Heart right ventricle (tissue), 16 donors: ENCODE measurements around the gene LAMA5. TPM values are rescaled to one million over a fixed set of nuclear protein-coding genes. Genes with fewer than 3 reads are reported as not detected.
A peak's percentile ranks its signal among the peaks of the same experiment; 100 is the strongest.

Experiments used
- ATAC-seq, 8 donors: fragments of 200-7000 bp; cut with Tn5 transposase; one replicate each; pipeline ENCODE4 v1.9.1; 2020; ENCODE audit warnings: mild to moderate bottlenecking in 8 of 8, moderate library complexity in 8 of 8, moderate number of reproducible peaks in 1 of 8
- DNase-seq, 2 donors: peaks; one replicate each; pipeline ENCODE4 v3.0.0-alpha.2; 2020
- H3K27ac ChIP-seq, 10 donors: fragments of 200-600 bp; sonication (generic) in 2 of 10; one replicate each; pipeline versions ENCODE4 v1.5.0 to v1.8.0; 2020 to 2022; ENCODE audit warnings: mild to moderate bottlenecking in 3 of 10
- H3K27me3 ChIP-seq, 7 donors: fragments of 200-600 bp; one replicate each; pipeline ENCODE4 v1.8.0; 2021 to 2022; ENCODE audit warnings: mild to moderate bottlenecking in 2 of 7
- H3K36me3 ChIP-seq, 9 donors: fragments of 200-600 bp; sonication (generic) in 1 of 9; one replicate each; pipeline versions ENCODE4 v1.5.0 to v1.8.0; 2020 to 2022; ENCODE audit warnings: mild to moderate bottlenecking in 2 of 9
- H3K4me1 ChIP-seq, 9 donors: fragments of 200-600 bp; sonication (generic) in 1 of 9; one replicate each; pipeline versions ENCODE4 v1.5.0 to v1.8.0; 2020 to 2022; ENCODE audit warnings: mild to moderate bottlenecking in 4 of 9
- H3K4me3 ChIP-seq, 10 donors: fragments of 200-600 bp; sonication (generic) in 2 of 10; one replicate each; pipeline versions ENCODE4 v1.5.0 to v1.8.0; 2020 to 2022; ENCODE audit warnings: mild to moderate bottlenecking in 7 of 10, moderate library complexity in 2 of 10
- H3K9me3 ChIP-seq, 11 donors: fragments of 200-600 bp in 10 of 11; sonication (generic) in 2 of 11; one replicate each; pipeline versions ENCODE4 v1.5.0 to v1.8.0; 2013 to 2022; ENCODE audit warnings: mild to moderate bottlenecking in 2 of 11, control low read depth in 1 of 11, moderate library complexity in 1 of 11
- WGBS, 2 donors: extraction: QIAGEN DNeasy Blood & Tissue Kit; methylation state at CpG; one replicate each; pipeline ENCODE4 v1.1.7; 2013; ENCODE audit warnings: inconsistent platforms in 1 of 2; 5-methylcytosine and 5-hydroxymethylcytosine counted together
- intact Hi-C, 10 donors: fragments of 100-400 bp; cut with DNase I; formaldehyde crosslinking; loops; one replicate each; pipeline versions ENCODE4 v1.11.1 to v1.14.2; 2022
- polyA plus RNA-seq, 2 donors: library from polyadenylated mRNA; stranded (reverse); fragments of 200-250 nt; gene quantifications; one replicate each; pipeline ENCODE4 v1.2.3, GENCODE V29; 2013
- total RNA-seq, 10 donors: library from RNA; stranded (reverse); fragmentation: NEBNext Ultra II Directional in 3 of 10; extraction: Animal tissue kit (Norgen Biotek cat#: 25700) in 3 of 10; gene quantifications; one replicate each; pipeline versions ENCODE4 v1.2.1 to v1.2.4, GENCODE V29; 2021 to 2023
- TF ChIP-seq, protein P1 (sequence below), 9 donors: fragments of 200-600 bp; sonication (generic) in 2 of 9; IDR thresholded peaks; one replicate each; pipeline versions ENCODE4 v1.5.0 to v1.8.0; 2021 to 2022; ENCODE audit warnings: antibody characterized with exemption in 9 of 9, mild to moderate bottlenecking in 5 of 9, moderate library complexity in 1 of 9
- donor health status: Arrhythmogenic right ventricular cardiomyopathy.
- donor health status: ischemic (EF 13 %, LVEDD 7.1; RV severe dilation, severe dysfunction).
- donor health status: healthy with polysubstance abuse.
- donor health status: DM: no; HTN: yes; CAD: no.
- donor health status: DM: no; HTN: no; CAD: no.
- donor health status: ischemic (EF 25% LVEDD 6.9; RV normal size, moderate dysfunction).
- donor health status: ischemic (EF 25% LVEDD 5.7; RV mildly dilated, moderate dysfunction).
- donor health status: healthy.
- donor health status: DM: yes; HTN: yes; CAD: no.
- donor health status: Ischemic cardiomyopathy.
- donor health status: ischemic (EF 35%, LVEDD 5.7; RV mildly dilated, moderate dysfunction).
- donor health status: nonischemic (EF 11% LVEDD 7.7; RV severe dilation, severe dysfunction).
- donor health status: DM: yes; HTN: yes; CAD: no.
- donor health status: PGD.
- donor health status: ischemic (EF 29% LVEDD 5.4; RV normal size, mild dysfunction).
- donor health status: nonischemic (EF 23%, LVEDD 6.1; RV moderate dilation, normal function).

The LAMA5 gene
- total and polyA plus RNA-seq, 12 donors: 53.9 to 358 (median 76.5) TPM

DNA sequence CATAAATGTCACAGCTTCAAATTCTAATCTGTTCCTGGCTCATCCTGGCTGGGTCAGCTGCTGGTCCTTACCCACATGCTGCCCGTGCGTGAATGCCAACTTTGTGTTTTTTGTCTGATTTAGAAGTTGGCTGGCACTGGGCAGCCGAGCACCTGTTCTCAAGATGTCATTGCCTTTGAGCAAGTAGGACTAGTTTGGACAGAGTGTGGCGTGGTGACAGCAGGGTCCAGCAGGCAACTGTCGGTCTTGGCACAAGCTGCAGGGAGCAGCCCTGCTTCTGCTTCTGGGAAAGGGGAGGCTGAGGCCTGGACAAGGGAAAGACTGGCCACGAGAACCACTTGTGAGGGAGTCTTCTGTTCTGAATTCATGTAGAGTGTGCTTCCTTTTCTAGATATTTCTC, 90.7 kb downstream of the LAMA5 start:
- TF ChIP-seq, protein P1, sequence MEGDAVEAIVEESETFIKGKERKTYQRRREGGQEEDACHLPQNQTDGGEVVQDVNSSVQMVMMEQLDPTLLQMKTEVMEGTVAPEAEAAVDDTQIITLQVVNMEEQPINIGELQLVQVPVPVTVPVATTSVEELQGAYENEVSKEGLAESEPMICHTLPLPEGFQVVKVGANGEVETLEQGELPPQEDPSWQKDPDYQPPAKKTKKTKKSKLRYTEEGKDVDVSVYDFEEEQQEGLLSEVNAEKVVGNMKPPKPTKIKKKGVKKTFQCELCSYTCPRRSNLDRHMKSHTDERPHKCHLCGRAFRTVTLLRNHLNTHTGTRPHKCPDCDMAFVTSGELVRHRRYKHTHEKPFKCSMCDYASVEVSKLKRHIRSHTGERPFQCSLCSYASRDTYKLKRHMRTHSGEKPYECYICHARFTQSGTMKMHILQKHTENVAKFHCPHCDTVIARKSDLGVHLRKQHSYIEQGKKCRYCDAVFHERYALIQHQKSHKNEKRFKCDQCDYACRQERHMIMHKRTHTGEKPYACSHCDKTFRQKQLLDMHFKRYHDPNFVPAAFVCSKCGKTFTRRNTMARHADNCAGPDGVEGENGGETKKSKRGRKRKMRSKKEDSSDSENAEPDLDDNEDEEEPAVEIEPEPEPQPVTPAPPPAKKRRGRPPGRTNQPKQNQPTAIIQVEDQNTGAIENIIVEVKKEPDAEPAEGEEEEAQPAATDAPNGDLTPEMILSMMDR (IDR thresholded peaks at IDR 0.05): no peak
- Histone ChIP-seq H3K4me1 (peaks cover 0 to 23% (median 14%) of the 10 kb centered on the region in 9 donors), H3K27ac (peak overlapping the region in 8 of 10 donors; percentile 6 to 70 (median 44)), H3K9me3 (no peaks in the 10 kb centered on the region), H3K4me3 (no peak overlapping the region), H3K27me3 (no peaks in the 10 kb centered on the region), H3K36me3 (peaks cover under 1 to 87% (median 46%) of the 10 kb centered on the region in 9 donors)
- intact Hi-C loops: no loop called here
- DNase-seq (peak in 1 of 2 donors; percentile 28), ATAC-seq (peak in 6 of 8 donors; percentile 33 to 71 (median 64))
- 40 to 62% methylated on average over 6 of the region's 6 CpGs for WGBS, 2 donors

GRCh38 chr20:62275219-62275618, 91.9 kb downstream of the LAMA5 start:
- H3K27ac ChIP-seq: no peak overlapping the region
- intact Hi-C loops: no loop called here
- peaks cover 0 to 23% (median 14%) of the 10 kb centered on the region in 9 donors for H3K4me1 ChIP-seq
- H3K36me3 ChIP-seq: peaks cover 0 to 80% (median 35%) of the 10 kb centered on the region in 9 donors
- no peak overlapping the region for H3K4me3 ChIP-seq
- H3K27me3 ChIP-seq: no peaks in the 10 kb centered on the region
- TF ChIP-seq, protein P1 (IDR thresholded peaks at IDR 0.05): no peak
- no peak for ATAC-seq
- DNase-seq: no peak
- 94 to 95% methylated on average over 10 of the region's 10 CpGs for WGBS, 2 donors
- no peaks in the 10 kb centered on the region for H3K9me3 ChIP-seq

- TF ChIP-seq, protein P1 (IDR thresholded peaks at IDR 0.05): no peak
- intact Hi-C loops: no loop called here
- H3K27ac ChIP-seq: no peak overlapping the region
- H3K4me3 ChIP-seq: no peak overlapping the region
- H3K4me1 ChIP-seq: peaks cover 0 to 23% (median 14%) of the 10 kb centered on the region in 9 donors
- WGBS, 2 donors: 68 to 75% methylated on average over 13 of the region's 13 CpGs
- H3K9me3 ChIP-seq: no peaks in the 10 kb centered on the region
- DNase-seq (no peak), ATAC-seq (peak in 3 of 8 donors; percentile 23 to 49 (median 33))
- H3K36me3 ChIP-seq: peaks cover 0 to 78% (median 27%) of the 10 kb centered on the region in 9 donors
- H3K27me3 ChIP-seq: no peaks in the 10 kb centered on the region
These were observed 92.7 kb downstream of the LAMA5 start for GRCh38 chr20:62274332-62274950.

- ATAC-seq (no peak), DNase-seq (no peak)
- TF ChIP-seq, protein P1 (IDR thresholded peaks at IDR 0.05): no peak
- Histone ChIP-seq H3K36me3 (peaks cover 0 to 81% (median 25%) of the 10 kb centered on the region in 9 donors), H3K4me1 (peaks cover 0 to 28% (median 15%) of the 10 kb centered on the region in 9 donors), H3K4me3 (no peak overlapping the region), H3K27ac (no peak overlapping the region), H3K9me3 (no peaks in the 10 kb centered on the region), H3K27me3 (no peaks in the 10 kb centered on the region)
- 96% methylated on average over 18 of the region's 18 CpGs for WGBS, 2 donors
- intact Hi-C loops: no loop called here
These were observed 93.7 kb downstream of the LAMA5 start for GRCh38 chr20:62273416-62273815.
